Activated T-helper 1 cell treated with anti-CD3 and anti-CD28 coated beads, Interleukin-12 subunit alpha, Interleukin-12 subunit beta, Interleukin-2, Interleukin-4 antibody, amounts not matched to agents 30 ng/mL and 10 ng/mL and 1 ng/mL, durations not matched to agents 14 hours and 24 hours and 36 hours (primary cell): ENCODE measurements around the gene MTF1. TPM values are rescaled to one million over a fixed set of nuclear protein-coding genes. Genes with fewer than 3 reads are reported as not detected.
"Not testable (repeated sequence)": the region's sequence is repeated elsewhere in the genome, so short reads cannot be mapped to it uniquely, and the experiment has no call there.

Source experiments
- DNase-seq: peaks from one replicate; pipeline ENCODE4 v3.0.0; 2021; ENCODE audit warnings: low spot score
- H3K27ac Mint-ChIP-seq: one replicate; pipeline ENCODE4 v1.8.0; 2021; ENCODE audit warnings: mild to moderate bottlenecking, mixed read lengths
- H3K27me3 Mint-ChIP-seq: one replicate; pipeline ENCODE4 v1.8.0; 2022; ENCODE audit warnings: mild to moderate bottlenecking, moderate library complexity, mixed read lengths; ENCODE audit not compliant: insufficient read depth
- H3K36me3 Mint-ChIP-seq: one replicate; pipeline ENCODE4 v1.8.0; 2021; ENCODE audit warnings: low read depth, mixed read lengths
- H3K4me1 Mint-ChIP-seq: one replicate; pipeline ENCODE4 v1.8.0; 2021; ENCODE audit warnings: low read depth, mixed read lengths
- H3K4me3 Mint-ChIP-seq: one replicate; pipeline ENCODE4 v1.8.0; 2021; ENCODE audit warnings: mild to moderate bottlenecking, moderate library complexity, mixed read lengths
- H3K9me3 Mint-ChIP-seq: one replicate; pipeline ENCODE4 v1.8.0; 2021; ENCODE audit warnings: mixed read lengths
- intact Hi-C: fragments of 100-400 bp; cut with micrococcal nuclease; formaldehyde crosslinking; loops from one replicate; pipeline ENCODE4 v1.15.1; 2024
- total RNA-seq: library from RNA; stranded (reverse); gene quantifications from 2 replicates; pipeline ENCODE4 v1.2.3, GENCODE V29; 2022

The MTF1 gene
- total RNA-seq, 1 donor from 2014 or later, result 31.7 TPM

- Mint-ChIP-seq H3K4me3 (peak overlapping the region; percentile 80), H3K36me3 (peaks cover under 1% of the 10 kb centered on the region), H3K9me3 (no peaks in the 10 kb centered on the region), H3K27ac (no peak overlapping the region), H3K4me1 (peaks cover 14% of the 10 kb centered on the region), H3K27me3 (peaks cover 36% of the 10 kb centered on the region)
- no peak for DNase-seq
- intact Hi-C loops, result loop anchor here (2.0 kb wide), 2 partner anchors 14 to 28 kb away; partner anchors contain the start of gene YRDC
Observed at GRCh38 chr1:37794372-37795339, 64.7 kb downstream of the MTF1 start.

- intact Hi-C loops, result loop anchor here (2.0 kb wide), 2 partner anchors 15 to 27 kb away; partner anchors contain the start of gene YRDC
- Mint-ChIP-seq H3K4me1 (peaks cover 14% of the 10 kb centered on the region), H3K27me3 (peaks cover 36% of the 10 kb centered on the region), H3K27ac (no peak within 1 kb of the TSS), H3K36me3 (no peaks in the 10 kb centered on the region), H3K4me3 (peak within 1 kb of the TSS; percentile 80), H3K9me3 (no peaks in the 10 kb centered on the region)
- no peak for DNase-seq
Observed at GRCh38 chr1:37793773-37794371, 65.5 kb downstream of the MTF1 start, which contains the start of gene MANEAL. MANEAL (plus strand) TSS chr1:37793847; CDS start chr1:37794183, 336 bp downstream.

GRCh38 chr1:37792943-37793686 lies 66.3 kb downstream of the MTF1 start:
- DNase-seq, result no peak
- intact Hi-C loops, result no loop called here
- Mint-ChIP-seq H3K4me1 (peaks cover 14% of the 10 kb centered on the region), H3K4me3 (peak overlapping the region; percentile 49), H3K27ac (no peak overlapping the region), H3K27me3 (peaks cover 37% of the 10 kb centered on the region), H3K36me3 (no peaks in the 10 kb centered on the region), H3K9me3 (no peaks in the 10 kb centered on the region)

- Mint-ChIP-seq H3K36me3 (no peaks in the 10 kb centered on the region), H3K27ac (no peak overlapping the region), H3K27me3 (peaks cover 13% of the 10 kb centered on the region), H3K4me1 (peaks cover 2% of the 10 kb centered on the region), H3K4me3 (no peak overlapping the region), H3K9me3 (no peaks in the 10 kb centered on the region)
- intact Hi-C loops, result no loop called here
- no peak for DNase-seq
Observed at GRCh38 chr1:37782491-37782890, 76.9 kb downstream of the MTF1 start.

- intact Hi-C loops, result no loop called here
- peaks cover 13% of the 10 kb centered on the region for H3K27me3 Mint-ChIP-seq
- no peak overlapping the region for H3K27ac Mint-ChIP-seq
- H3K4me1 Mint-ChIP-seq, result peaks cover 12% of the 10 kb centered on the region
- DNase-seq, result no peak
- H3K4me3 Mint-ChIP-seq, result no peak overlapping the region
- H3K36me3 Mint-ChIP-seq, result no peaks in the 10 kb centered on the region
- no peaks in the 10 kb centered on the region for H3K9me3 Mint-ChIP-seq
Observed at GRCh38 chr1:37778654-37779053, 80.7 kb downstream of the MTF1 start.

- intact Hi-C loops, result loop anchor here (2.0 kb wide), 1 partner anchor 34 kb away; no protein-coding TSS in a partner anchor
- no peak overlapping the region for H3K27ac Mint-ChIP-seq
- peaks cover 13% of the 10 kb centered on the region for H3K27me3 Mint-ChIP-seq
- no peaks in the 10 kb centered on the region for H3K36me3 Mint-ChIP-seq
- no peaks in the 10 kb centered on the region for H3K9me3 Mint-ChIP-seq
- H3K4me3 Mint-ChIP-seq, result no peak overlapping the region
- DNase-seq, result no peak
- H3K4me1 Mint-ChIP-seq, result peaks cover 12% of the 10 kb centered on the region
Observed at GRCh38 chr1:37776946-37777516, 82.4 kb downstream of the MTF1 start.

- H3K4me1 Mint-ChIP-seq, DNase-seq, H3K27ac Mint-ChIP-seq, intact Hi-C loops, H3K36me3 Mint-ChIP-seq, H3K9me3 Mint-ChIP-seq, H3K4me3 Mint-ChIP-seq: not testable (repeated sequence)
- H3K27me3 Mint-ChIP-seq, result peaks cover 31% of the 10 kb centered on the region
Observed at GRCh38 chr1:37771440-37771839, 88.0 kb downstream of the MTF1 start.

GRCh38 chr1:37767488-37767887 lies 91.9 kb downstream of the MTF1 start:
- Mint-ChIP-seq H3K4me3 (no peak overlapping the region), H3K4me1 (peaks cover 12% of the 10 kb centered on the region), H3K27ac (no peak overlapping the region), H3K27me3 (peaks cover 67% of the 10 kb centered on the region), H3K9me3 (no peaks in the 10 kb centered on the region), H3K36me3 (peaks cover 2% of the 10 kb centered on the region)
- DNase-seq, result no peak
- intact Hi-C loops, result loop anchor here (2.0 kb wide), 1 partner anchor 27 kb away; no protein-coding TSS in a partner anchor

- Mint-ChIP-seq H3K36me3 (peaks cover 2% of the 10 kb centered on the region), H3K4me3 (no peak overlapping the region), H3K4me1 (peaks cover 12% of the 10 kb centered on the region), H3K27me3 (peaks cover 70% of the 10 kb centered on the region), H3K27ac (no peak overlapping the region), H3K9me3 (no peaks in the 10 kb centered on the region)
- no peak for DNase-seq
- intact Hi-C loops, result loop anchor here (2.0 kb wide), 1 partner anchor 29 kb away; no protein-coding TSS in a partner anchor
Observed at GRCh38 chr1:37765916-37766664, 93.3 kb downstream of the MTF1 start.

GRCh38 chr1:37764888-37765441 lies 94.4 kb downstream of the MTF1 start, which contains the start of gene EPHA10:
EPHA10 (minus strand) TSS chr1:37765120; CDS start chr1:37765066, 54 bp downstream.
- H3K9me3 Mint-ChIP-seq, result no peaks in the 10 kb centered on the region
- no peak within 1 kb of the TSS for H3K4me3 Mint-ChIP-seq
- H3K27ac Mint-ChIP-seq, result peak within 1 kb of the TSS; percentile 18
- peaks cover 12% of the 10 kb centered on the region for H3K4me1 Mint-ChIP-seq
- H3K27me3 Mint-ChIP-seq, result peaks cover 62% of the 10 kb centered on the region
- H3K36me3 Mint-ChIP-seq, result peaks cover 2% of the 10 kb centered on the region
- no peak for DNase-seq
- intact Hi-C loops, result no loop called here

- intact Hi-C loops, result no loop called here
- Mint-ChIP-seq H3K9me3 (no peaks in the 10 kb centered on the region), H3K4me1 (peaks cover 12% of the 10 kb centered on the region), H3K36me3 (peaks cover 2% of the 10 kb centered on the region), H3K4me3 (no peak overlapping the region), H3K27ac (peak overlapping the region; percentile 18), H3K27me3 (peaks cover 60% of the 10 kb centered on the region)
- DNase-seq, result peak; percentile 29
Observed at GRCh38 chr1:37764414-37764825, 95.0 kb downstream of the MTF1 start.
